GM21528 (cell line): Measurements from ENCODE around the gene PIK3CB.
"Not testable (repeated sequence)": the region's sequence is repeated elsewhere in the genome, so short reads cannot be mapped to it uniquely, and the experiment has no call there.

Experiments used
- ATAC-seq: cut with Tn5 transposase; IDR thresholded peaks from one replicate; pipeline ENCODE4 v1.9.1; 2021; ENCODE audit warnings: mild to moderate bottlenecking, moderate library complexity; ENCODE audit not compliant: unreplicated experiment, low FRiP score

PIK3CB gene

GRCh38 chr3:138809500-138810256, 25.1 kb downstream of the PIK3CB start:
- ATAC-seq = no peak

DNA sequence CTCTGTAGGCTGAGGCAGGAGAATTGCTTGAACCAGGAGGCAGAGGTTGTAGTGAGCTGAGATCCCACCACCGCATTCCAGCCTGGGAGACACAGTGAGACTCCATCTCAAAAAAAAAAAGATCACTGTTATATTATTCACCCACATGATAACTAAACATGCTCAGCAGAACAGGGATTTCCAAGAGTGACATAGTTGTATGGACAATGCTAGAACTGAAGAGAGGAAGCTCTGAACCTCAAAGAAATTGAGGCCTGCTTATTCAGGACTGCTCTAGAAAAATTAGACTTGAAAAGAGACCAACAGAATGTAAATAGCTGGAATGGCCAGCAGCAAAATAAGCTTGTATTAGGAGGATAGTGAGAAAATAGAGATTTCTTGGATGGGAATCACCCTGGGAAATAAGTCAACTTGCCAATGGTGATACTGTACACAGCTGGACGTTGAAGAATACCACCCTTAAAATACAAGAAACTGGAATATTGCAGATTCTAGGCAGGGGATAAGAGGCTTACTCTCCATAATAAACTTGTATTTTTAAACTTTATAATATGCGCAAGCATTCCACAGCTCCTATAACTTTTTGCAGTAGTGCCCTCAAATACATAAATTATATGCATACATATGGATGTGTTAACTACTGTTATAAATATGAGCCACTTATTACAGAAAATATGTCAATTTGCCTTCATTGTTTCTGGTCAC, 28.2 kb downstream of the PIK3CB start:
- ATAC-seq = no peak

DNA sequence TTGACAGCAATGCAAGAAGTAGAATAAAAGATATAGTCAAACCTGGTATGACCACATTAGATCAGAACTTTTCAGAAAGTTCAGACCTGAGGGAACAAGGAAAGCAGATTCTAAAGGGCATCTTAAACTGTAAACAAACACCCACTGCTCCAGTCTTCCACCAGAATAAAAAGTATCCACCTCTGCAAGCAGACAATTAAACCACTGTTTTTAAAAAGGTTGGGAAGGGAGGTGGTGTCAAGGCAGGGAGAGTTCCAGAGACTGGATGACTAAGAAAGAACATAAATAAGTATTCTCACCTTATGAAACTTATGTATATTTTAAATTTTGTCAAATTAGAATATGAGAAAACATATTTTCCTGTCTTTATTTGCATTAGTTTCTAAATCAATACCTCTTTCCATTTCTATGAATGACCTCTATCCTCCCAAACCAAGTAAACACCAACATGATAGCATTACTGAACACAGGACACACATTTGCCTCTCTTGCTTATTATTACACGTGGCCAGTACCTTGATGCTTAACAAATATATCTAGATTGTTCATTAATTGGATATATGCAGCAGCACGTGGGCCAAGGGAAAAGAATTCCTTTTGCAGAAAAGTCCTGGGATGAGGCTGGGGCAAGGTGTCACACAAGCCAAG, 31.6 kb downstream of the PIK3CB start:
- ATAC-seq = no peak

DNA sequence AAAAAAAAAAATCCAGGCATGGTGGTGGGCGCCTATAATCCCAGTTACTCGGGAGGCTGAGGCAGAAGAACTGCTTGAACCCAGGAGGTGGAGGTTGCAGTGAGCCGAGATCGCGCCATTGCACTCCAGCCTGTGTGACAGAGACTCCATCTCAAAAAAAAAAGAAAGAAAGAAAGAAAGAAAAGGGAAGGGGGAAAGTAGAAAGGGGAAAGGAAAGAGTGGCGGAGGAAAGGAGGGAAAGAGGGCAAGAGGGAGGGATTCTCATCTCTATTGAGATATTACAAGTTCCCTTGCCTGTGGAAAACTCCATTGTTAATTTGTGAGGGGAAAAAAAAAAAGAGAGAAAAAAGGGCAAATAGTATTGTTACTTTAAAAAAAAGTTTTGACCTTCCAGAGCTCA, 32.5 kb downstream of the PIK3CB start:
- ATAC-seq = not testable (repeated sequence)

DNA sequence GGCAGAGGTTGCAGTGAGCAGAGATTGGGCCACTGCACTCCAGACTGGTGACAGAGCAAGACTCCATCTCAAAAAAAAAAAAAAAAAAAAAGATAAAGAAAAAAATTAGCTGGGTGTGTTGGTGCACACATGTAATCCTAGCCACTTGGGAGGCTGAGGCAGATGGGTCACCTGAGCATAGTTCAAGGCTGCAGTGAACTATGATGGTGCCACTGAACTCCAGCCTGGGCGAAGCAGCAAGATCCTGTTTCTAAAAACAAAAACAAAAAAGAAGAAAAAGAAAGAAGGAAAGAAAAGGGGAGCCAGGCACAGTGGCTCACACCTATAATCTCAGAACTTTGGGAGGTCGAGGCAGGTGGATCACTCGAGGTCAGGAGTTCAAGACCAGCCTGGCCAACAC, 32.9 kb downstream of the PIK3CB start:
- ATAC-seq = no peak

DNA sequence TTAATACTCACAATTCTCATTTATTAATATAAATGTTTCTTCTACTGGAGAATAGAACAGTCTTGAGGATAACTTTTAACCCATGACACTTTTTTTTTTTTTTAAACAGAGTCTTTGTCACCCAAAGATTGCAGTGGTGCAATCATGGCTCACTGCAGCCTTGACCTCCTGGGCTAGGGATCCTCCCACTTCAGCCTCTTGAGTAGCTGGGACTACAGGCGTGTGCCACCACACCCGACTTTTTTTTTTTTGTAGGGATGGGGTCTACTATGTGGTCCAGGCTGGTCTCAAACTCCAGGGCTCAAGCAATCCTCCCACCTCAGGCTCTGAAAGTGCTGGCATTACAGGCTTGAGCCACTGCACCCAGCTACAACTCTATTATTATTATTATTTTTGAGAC, 34.5 kb downstream of the PIK3CB start:
- no peak for ATAC-seq

DNA sequence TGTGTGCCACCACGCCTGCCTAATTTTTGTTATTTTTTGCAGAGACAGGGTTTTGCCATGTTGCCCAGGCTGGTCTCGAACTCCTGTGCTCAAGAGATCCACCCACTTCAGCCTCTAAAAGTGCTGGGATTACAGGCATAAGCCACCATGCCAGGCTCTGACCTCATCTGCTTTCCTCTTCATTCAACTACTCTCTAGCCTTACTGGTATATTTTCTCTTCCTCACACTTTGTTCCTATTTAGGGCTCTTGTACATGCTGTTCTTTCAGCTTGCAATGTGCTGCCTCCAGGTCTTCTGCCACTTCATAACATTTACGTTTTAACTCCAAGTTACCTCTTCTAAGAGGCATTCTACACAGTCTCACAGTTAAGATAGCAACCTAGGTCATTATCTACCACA, 34.9 kb downstream of the PIK3CB start:
- no peak for ATAC-seq

DNA sequence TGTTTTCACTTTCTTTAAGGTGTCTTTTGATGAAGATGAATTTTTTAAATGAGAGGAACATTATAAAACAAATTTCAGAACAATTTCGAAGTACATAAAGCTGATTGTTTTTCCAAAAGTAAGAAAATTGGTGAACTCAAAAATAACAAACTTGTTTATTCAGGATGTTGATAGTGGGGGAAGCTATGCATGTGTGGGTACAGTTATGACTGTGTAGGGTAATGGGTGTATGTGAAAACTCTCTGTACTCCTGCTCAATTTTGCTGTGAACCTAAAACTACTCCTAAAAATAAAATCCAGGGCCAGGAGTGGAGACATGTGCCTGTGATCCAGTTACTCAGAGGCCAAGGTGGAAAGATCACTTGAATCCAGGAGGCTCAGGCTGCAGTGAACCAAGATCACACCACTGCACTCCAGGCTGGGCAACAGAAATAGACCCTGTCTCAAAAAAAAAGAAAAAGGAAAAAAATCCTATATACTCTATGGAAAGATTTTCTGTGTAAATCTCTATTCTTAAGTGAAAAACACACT, 37.2 kb downstream of the PIK3CB start:
- no peak for ATAC-seq

- ATAC-seq = no peak
These were observed 38.0 kb downstream of the PIK3CB start for GRCh38 chr3:138796761-138797160.

- ATAC-seq = no peak
These were observed 47.9 kb downstream of the PIK3CB start for GRCh38 chr3:138786788-138787271.

DNA sequence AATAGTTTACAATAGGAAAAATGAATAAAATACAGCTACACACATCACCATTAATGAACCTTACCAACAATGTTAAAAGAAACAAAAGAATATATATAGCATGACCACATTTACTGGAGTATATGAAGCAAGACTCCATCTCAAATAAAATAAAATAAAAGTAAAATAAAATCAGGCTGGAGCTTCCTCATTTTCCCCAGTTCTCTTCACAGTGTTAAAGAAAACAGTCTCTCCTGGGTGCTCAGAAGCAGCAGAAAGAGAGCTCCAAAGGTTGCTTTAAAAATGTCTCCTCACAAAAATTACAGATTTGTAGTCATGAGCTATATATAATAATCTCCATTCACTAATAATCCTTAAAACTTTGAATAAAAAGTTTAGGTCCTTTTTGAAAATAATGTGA, 48.8 kb downstream of the PIK3CB start:
- ATAC-seq = no peak

GRCh38 chr3:138785362-138785857, 49.3 kb downstream of the PIK3CB start:
- not testable (repeated sequence) for ATAC-seq

DNA sequence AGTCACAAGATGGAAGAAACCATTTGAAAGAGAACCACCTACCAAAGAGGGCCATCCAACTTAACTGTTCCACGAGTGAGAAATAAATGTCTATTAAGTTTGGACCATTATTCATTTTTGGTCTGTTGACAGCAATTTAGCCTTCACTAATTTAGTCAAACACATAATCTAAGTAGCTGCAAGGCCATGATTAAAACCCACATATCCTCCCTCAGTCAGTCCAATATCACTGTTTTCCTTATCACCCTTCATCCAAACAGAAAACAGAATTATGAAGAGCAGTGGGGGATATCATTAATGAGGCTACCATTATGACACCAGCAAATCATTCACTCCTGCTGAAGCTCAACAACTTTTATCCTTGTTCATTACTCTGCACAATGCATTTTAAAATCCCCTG, 52.0 kb downstream of the PIK3CB start:
- no peak for ATAC-seq

GRCh38 chr3:138781012-138781470, 53.7 kb downstream of the PIK3CB start:
- ATAC-seq = no peak

GRCh38 chr3:138778643-138779042, 56.1 kb downstream of the PIK3CB start:
- no peak for ATAC-seq

- ATAC-seq = no peak
These were observed 57.8 kb downstream of the PIK3CB start for GRCh38 chr3:138776961-138777360.

DNA sequence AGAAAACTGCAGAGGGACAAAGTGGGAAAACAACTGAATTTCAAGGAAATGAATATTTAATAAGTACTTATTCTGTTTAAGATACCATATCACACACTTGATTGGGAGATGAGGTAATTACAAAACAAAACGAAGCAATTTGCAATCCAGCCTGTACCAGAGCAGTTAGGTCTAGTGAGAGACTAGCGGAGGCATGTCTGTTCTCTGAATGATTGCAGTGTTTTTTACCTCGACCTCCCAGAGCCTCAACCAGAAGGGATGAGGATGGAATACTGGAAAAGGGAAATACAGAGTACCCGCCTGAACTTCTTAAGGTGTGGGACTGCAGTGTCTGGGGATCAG, 59.5 kb downstream of the PIK3CB start:
- no peak for ATAC-seq

- no peak for ATAC-seq
These were observed 60.0 kb downstream of the PIK3CB start for GRCh38 chr3:138774529-138775253.

DNA sequence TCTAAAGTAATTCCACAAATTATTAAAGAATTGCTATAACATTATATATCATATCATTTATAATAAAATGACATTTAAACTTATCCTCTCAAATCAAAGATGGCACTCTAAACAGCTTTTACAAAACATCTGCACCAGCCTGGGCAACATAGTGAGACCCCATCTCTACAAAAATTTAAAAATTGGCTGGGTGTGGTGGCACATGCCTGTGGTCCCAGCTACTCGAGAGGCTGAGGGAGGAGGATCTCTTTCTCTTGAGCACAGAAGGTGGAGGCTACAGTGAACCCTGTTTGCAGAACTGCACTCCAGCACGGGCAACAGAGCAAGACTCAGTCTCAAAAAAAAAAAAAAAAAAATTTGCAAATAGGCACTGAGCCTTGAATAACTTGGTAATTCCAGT, 63.1 kb downstream of the PIK3CB start:
- no peak for ATAC-seq

GRCh38 chr3:138769616-138770015, 65.1 kb downstream of the PIK3CB start:
- no peak for ATAC-seq
